Nephron (organoid): ENCODE data around the gene XNDC1N.
"Not testable (repeated sequence)": the region's sequence is repeated elsewhere in the genome, so short reads cannot be mapped to it uniquely, and the experiment has no call there.

Source experiments
- H3K27ac Mint-ChIP-seq, 3 experiments: 2 replicates each; pipeline ENCODE4 v1.8.0; 2020; ENCODE audit warnings: mixed read lengths in 3 of 3, mild to moderate bottlenecking in 2 of 3, moderate library complexity in 1 of 3
- H3K27me3 Mint-ChIP-seq: 2 replicates; pipeline ENCODE4 v1.8.0; 2021; ENCODE audit warnings: low read depth, mild to moderate bottlenecking, moderate library complexity, mixed read lengths
- H3K36me3 Mint-ChIP-seq: 2 replicates; pipeline ENCODE4 v1.8.0; 2020; ENCODE audit warnings: low read depth, mixed read lengths
- H3K4me1 Mint-ChIP-seq: 2 replicates; pipeline ENCODE4 v1.8.0; 2020; ENCODE audit warnings: mixed read lengths
- H3K4me3 Mint-ChIP-seq, 3 experiments: 2 replicates each; pipeline ENCODE4 v1.8.0; 2020; ENCODE audit warnings: mild to moderate bottlenecking in 3 of 3, mixed read lengths in 3 of 3, moderate library complexity in 2 of 3
- H3K9me3 Mint-ChIP-seq: 2 replicates; pipeline ENCODE4 v1.8.0; 2020; ENCODE audit warnings: mixed read lengths

Gene XNDC1N

GRCh38 chr11:71885806-71886205 lies 42.6 kb downstream of the XNDC1N start:
- H3K9me3 Mint-ChIP-seq, H3K27ac Mint-ChIP-seq, H3K4me1 Mint-ChIP-seq, H3K4me3 Mint-ChIP-seq, H3K27me3 Mint-ChIP-seq: not testable (repeated sequence)
- peaks cover 28% of the 10 kb centered on the region for H3K36me3 Mint-ChIP-seq
